NCI-H2196 treated with DMSO at 0.1 percent for 48 hours (cell line): ENCODE measurements around the gene P2RY2.

Experiments used
- DNase-seq: peaks from one replicate; lab custom pipeline; 2025; ENCODE audit not compliant: unreplicated experiment; lab: John Stamatoyannopoulos, UW

Gene P2RY2

DNA sequence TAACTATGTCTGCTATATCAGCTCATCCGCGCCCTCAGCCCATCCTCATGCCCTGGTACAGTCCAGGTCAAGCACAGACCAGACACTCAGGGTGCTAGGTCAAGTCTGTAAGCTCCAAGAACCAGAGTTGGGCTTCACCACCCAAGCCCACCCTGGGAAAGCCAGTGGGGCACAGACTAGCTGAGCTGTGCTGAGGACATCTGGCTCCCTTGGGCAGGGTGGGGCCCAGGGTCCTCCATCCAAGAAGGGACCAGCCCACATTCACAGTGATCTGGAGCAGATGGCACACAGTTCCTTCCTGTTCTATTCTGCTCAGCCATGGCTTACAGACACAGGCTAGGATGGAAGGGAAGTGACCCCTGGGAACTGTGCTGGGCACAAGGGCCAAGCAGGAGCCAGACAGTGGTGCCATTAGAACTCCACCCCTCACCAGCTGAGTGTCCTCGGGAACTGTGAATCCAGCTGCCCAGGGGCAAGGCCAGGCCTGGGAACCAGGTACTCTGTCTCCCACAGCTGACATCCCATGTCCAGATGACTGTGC lies 63.2 kb downstream of the P2RY2 start:
- DNase-seq: no peak

DNA sequence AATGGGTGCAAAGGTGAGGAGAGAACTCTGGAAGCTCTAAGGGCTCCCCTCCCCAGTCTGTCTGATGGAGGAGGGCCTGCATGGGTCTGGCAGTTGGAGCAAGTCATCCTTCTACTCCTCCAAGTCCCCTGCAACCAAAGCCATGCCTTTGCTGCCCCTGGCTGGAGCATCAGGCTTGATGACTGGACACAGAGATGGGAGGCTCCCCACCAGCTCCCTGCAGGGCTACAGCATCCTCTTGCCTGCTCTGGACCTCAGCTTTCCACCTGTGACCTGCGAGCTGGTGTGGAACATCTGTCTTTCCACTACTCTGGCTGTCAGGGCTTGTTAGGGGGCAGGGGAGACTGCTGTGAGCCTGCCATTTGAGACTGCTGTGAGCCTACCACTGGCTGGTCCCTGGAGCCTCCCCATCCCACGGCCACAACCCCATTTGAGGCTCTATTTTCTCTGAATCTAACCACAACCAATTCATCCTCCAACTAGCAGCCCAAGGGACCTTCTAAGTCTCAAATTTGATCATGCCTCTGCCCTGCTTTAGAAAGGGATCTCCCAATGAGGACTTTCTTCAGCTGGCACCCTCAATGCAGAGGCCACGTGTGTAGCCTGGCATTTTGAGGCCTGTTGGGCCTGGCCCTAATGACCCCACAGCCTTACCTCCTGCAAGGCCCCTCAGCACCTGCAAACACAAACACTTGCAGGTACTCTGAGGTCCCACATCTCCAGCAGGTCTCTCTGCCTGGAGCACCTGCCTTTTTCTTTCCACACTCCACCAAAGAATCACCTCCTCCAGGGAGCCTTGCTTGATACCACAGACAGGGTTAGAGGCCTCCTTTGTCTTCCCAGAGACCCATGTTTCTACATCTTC lies 63.9 kb downstream of the P2RY2 start:
- DNase-seq: no peak

DNA sequence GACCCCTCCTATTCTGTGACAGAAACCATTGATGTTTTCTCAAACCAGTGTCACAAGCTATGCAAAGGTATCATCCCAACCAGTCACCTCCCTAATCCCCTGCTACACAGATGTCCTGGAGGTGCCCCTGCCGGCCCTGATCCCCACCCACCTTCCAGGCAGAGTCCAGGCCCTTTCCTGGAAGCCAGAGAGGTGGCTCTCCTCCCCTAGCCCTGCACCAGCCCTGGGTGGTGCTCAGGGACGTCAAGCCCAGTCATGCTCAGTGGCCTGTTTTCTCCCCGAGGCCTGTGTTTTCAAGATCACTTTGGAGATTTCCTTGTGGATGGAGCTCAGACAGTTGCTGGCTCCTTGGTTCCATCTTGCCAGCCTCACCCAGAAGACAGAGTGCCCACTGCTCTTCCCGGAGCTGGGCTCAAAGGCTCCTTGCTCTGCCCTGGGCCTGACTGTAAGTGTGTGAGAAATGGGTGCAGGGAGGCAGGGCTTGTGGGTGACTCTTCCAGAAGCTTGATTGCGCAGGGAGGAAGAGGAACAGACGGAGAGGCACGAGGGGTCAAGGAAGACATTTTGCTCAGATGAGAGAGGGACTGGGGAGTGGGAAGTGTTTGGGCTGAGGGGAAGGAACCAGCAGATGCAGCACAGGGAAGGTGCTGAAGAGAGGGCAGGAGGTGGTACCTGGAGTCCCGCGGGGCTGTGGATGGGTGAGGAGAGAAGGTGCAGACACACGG lies 65.4 kb downstream of the P2RY2 start:
- DNase-seq: no peak

DNA sequence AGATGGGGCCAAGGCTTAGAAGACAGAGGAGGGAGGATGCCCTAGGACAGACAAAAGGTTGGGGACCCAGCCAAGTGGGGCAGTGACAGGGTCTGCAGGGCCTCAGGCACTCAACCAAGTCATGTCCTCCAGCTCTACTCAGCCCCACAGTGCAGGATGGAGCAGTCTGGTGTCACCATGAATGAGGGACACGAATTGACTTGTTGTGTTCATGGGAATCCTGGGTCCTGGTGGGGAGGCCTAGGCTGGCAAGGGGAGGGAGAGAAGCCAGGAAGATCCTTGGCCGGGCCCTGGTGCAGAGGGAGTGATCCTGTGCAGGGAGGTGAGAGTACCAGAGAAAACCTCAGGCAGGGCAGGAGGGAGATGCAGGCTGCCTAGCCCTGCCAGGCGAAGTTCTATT lies 66.0 kb downstream of the P2RY2 start:
- DNase-seq: no peak

DNA sequence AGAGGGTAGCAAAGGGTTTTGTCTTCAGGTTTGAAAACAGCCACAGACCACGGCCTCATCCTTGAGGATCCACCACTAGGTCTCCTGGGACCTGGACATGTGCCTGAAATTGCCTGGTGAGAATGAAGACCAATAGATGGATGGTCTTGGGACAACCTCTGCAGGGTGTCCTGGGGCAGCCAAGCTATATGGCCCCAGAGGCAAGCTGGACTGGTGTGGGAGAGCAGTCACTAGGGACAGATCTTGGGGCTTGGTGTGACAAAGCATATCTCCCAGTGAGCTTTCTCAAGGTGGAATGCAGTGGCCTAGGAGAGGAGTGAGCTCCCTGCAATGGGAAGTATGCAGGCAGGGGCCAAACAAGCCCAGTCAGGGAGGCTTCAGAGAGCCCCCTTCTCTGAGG lies 67.6 kb downstream of the P2RY2 start:
- DNase-seq: no peak
